Astrocyte (in vitro differentiated cells and primary cell): ENCODE results near the gene RPAP2.

Experiments used
- EZH2 ChIP-seq: IDR thresholded peaks from 2 replicates; pipeline ENCODE4 v1.6.1; 2012; ENCODE audit warnings: mild to moderate bottlenecking, low read length, inconsistent platforms; ENCODE audit not compliant: insufficient read depth
- TF ChIP-seq, protein P1 (sequence below): IDR thresholded peaks from 2 replicates; pipeline ENCODE4 v1.5.1; 2011; ENCODE audit warnings: low read depth, mild to moderate bottlenecking, inconsistent platforms, low read length, moderate library complexity; ENCODE audit not compliant: insufficient read depth

DNA sequence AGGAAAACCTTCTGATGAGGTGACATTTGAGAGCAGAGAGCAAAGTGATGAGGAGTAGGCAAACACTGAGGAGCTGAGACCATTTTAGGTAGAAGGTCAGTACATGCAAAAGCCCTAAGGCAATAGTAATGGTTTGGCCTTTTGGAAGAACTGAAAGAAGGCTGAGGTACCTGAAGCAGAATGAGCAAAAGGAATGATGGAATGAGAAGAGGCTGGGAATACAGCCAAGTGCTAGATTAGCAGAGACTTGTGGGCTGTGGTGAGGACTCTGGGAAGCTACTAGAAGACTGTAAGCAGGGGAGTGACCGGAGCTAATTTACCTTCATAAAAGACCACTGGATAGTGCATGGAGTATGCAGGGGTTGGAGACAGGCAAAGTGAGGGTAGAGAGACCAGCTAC, 110.0 kb downstream of the RPAP2 start:
- TF ChIP-seq, protein P1, sequence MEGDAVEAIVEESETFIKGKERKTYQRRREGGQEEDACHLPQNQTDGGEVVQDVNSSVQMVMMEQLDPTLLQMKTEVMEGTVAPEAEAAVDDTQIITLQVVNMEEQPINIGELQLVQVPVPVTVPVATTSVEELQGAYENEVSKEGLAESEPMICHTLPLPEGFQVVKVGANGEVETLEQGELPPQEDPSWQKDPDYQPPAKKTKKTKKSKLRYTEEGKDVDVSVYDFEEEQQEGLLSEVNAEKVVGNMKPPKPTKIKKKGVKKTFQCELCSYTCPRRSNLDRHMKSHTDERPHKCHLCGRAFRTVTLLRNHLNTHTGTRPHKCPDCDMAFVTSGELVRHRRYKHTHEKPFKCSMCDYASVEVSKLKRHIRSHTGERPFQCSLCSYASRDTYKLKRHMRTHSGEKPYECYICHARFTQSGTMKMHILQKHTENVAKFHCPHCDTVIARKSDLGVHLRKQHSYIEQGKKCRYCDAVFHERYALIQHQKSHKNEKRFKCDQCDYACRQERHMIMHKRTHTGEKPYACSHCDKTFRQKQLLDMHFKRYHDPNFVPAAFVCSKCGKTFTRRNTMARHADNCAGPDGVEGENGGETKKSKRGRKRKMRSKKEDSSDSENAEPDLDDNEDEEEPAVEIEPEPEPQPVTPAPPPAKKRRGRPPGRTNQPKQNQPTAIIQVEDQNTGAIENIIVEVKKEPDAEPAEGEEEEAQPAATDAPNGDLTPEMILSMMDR = no peak
- no peak for TF ChIP-seq EZH2
